Left lung (tissue), 10 donors: ENCODE measurements around the gene CUEDC1. TPM values are rescaled to one million over a fixed set of nuclear protein-coding genes. Genes with fewer than 3 reads are reported as not detected.
A peak's percentile ranks its signal among the peaks of the same experiment; 100 is the strongest.

Source experiments
- ATAC-seq: fragments of 200-7000 bp; cut with Tn5 transposase; one replicate; pipeline ENCODE4 v1.9.1; 2020; ENCODE audit warnings: moderate library complexity
- DNase-seq, 4 donors: peaks; one replicate each; pipeline ENCODE4 v3.0.0-alpha.2; 2013 to 2020
- H3K27ac ChIP-seq, 2 donors: fragments of 200-600 bp; sonication (generic) in 1 of 2; one replicate each; pipeline versions ENCODE4 v1.5.0 to v1.8.0; 2020 to 2021
- H3K27me3 ChIP-seq, 2 donors: fragments of 200-600 bp; sonication (generic) in 1 of 2; one replicate each; pipeline versions ENCODE4 v1.5.0 to v1.8.0; 2020 to 2021
- H3K36me3 ChIP-seq, 2 donors: fragments of 200-600 bp; sonication (generic) in 1 of 2; one replicate each; pipeline versions ENCODE4 v1.5.0 to v1.8.0; 2020 to 2021
- H3K4me1 ChIP-seq, 2 donors: fragments of 200-600 bp; one replicate each; pipeline ENCODE4 v1.8.0; 2021
- H3K4me3 ChIP-seq, 2 donors: fragments of 200-600 bp; sonication (generic) in 1 of 2; one replicate each; pipeline versions ENCODE4 v1.5.0 to v1.8.0; 2020 to 2021; ENCODE audit warnings: mild to moderate bottlenecking in 1 of 2
- H3K9me3 ChIP-seq, 2 donors: fragments of 200-600 bp; sonication (generic) in 1 of 2; one replicate each; pipeline versions ENCODE4 v1.5.0 to v1.8.0; 2020 to 2021
- CTCF ChIP-seq, 2 donors: fragments of 200-600 bp; sonication (generic) in 1 of 2; IDR thresholded peaks; one replicate each; pipeline versions ENCODE4 v1.5.0 to v1.8.0; 2021; ENCODE audit warnings: antibody characterized with exemption in 2 of 2
- intact Hi-C, 2 donors: fragments of 100-400 bp; cut with DNase I; formaldehyde crosslinking; loops; one replicate each; pipeline versions ENCODE4 v1.11.2 to v1.14.2; 2022
- polyA plus RNA-seq, 6 donors: library from polyadenylated mRNA; unstranded; fragments of 120-200 nt; gene quantifications; one replicate each; pipeline ENCODE4 v1.2.1, GENCODE V29; 2013; ENCODE audit not compliant: insufficient read length in 6 of 6
- total RNA-seq, 2 donors: library from RNA; stranded (reverse); fragmentation: NEBNext Ultra II Directional; extraction: Animal tissue kit (Norgen Biotek cat#: 25700); gene quantifications; one replicate each; pipeline ENCODE4 v1.2.1, GENCODE V29; 2021
- donor health status: DM: no; HTN: yes; CAD: no.
- donor health status: DM: no; HTN: no; CAD: no.

CUEDC1 gene
- total and polyA plus RNA-seq, 8 donors, result 38.2 to 47.7 (median 42.6) TPM

GRCh38 chr17:57902800-57903759 is 52.1 kb downstream of the CUEDC1 start:
- intact Hi-C loops, result no loop called here
- H3K36me3 ChIP-seq, result no peaks in the 10 kb centered on the region
- DNase-seq (peak in 3 of 4 donors; percentile 81 to 94 (median 91)), ATAC-seq (peak; percentile 76)
- peaks cover 56 to 81% of the 10 kb centered on the region in 2 donors for H3K4me1 ChIP-seq
- no peak for TF ChIP-seq CTCF (IDR thresholded peaks at IDR 0.05)
- no peaks in the 10 kb centered on the region for H3K9me3 ChIP-seq
- no peak overlapping the region for H3K4me3 ChIP-seq
- H3K27me3 ChIP-seq, result no peaks in the 10 kb centered on the region
- H3K27ac ChIP-seq, result peak overlapping the region; percentile 91 to 99

GRCh38 chr17:57902117-57902799 is 53.0 kb downstream of the CUEDC1 start:
- peak overlapping the region; percentile 91 to 99 for H3K27ac ChIP-seq
- no peak for DNase-seq

GRCh38 chr17:57900991-57901743 is 54.0 kb downstream of the CUEDC1 start:
- intact Hi-C loops, result no loop called here
- Histone ChIP-seq H3K9me3 (no peaks in the 10 kb centered on the region), H3K4me1 (peaks cover 57 to 93% of the 10 kb centered on the region in 2 donors), H3K27me3 (no peaks in the 10 kb centered on the region), H3K27ac (peak overlapping the region; percentile 91 to 99), H3K4me3 (no peak overlapping the region), H3K36me3 (no peaks in the 10 kb centered on the region)
- DNase-seq (peak in 1 of 4 donors; percentile 40), ATAC-seq (peak; percentile 28)
- TF ChIP-seq CTCF (IDR thresholded peaks at IDR 0.05), result no peak

More at GRCh38 chr17:57902117-57902799, 53.0 kb downstream of the CUEDC1 start:
- Histone ChIP-seq H3K4me1 (peaks cover 57 to 90% of the 10 kb centered on the region in 2 donors), H3K36me3 (no peaks in the 10 kb centered on the region), H3K27me3 (no peaks in the 10 kb centered on the region), H3K9me3 (no peaks in the 10 kb centered on the region), H3K4me3 (no peak overlapping the region)
- TF ChIP-seq CTCF (IDR thresholded peaks at IDR 0.05), result no peak
- intact Hi-C loops, result no loop called here
- no peak for ATAC-seq

GRCh38 chr17:57899822-57900221 is 55.4 kb downstream of the CUEDC1 start:
- peak overlapping the region; percentile 81 to 85 for H3K27ac ChIP-seq
- DNase-seq (peak in 2 of 4 donors; percentile 79 to 90), ATAC-seq (peak; percentile 43)
- no peaks in the 10 kb centered on the region for H3K27me3 ChIP-seq
- intact Hi-C loops, result no loop called here
- H3K4me1 ChIP-seq, result peaks cover 60 to 93% of the 10 kb centered on the region in 2 donors
- no peak overlapping the region for H3K4me3 ChIP-seq
- no peaks in the 10 kb centered on the region for H3K36me3 ChIP-seq
- no peak for TF ChIP-seq CTCF (IDR thresholded peaks at IDR 0.05)
- no peaks in the 10 kb centered on the region for H3K9me3 ChIP-seq
